DMS153 treated with DMSO at 0.1 percent for 48 hours (cell line): Measurements from ENCODE around the gene TTF1.

Experiments
- DNase-seq: peaks from one replicate; lab custom pipeline; 2025; ENCODE audit not compliant: unreplicated experiment; lab: John Stamatoyannopoulos, UW

The TTF1 gene, protein sequence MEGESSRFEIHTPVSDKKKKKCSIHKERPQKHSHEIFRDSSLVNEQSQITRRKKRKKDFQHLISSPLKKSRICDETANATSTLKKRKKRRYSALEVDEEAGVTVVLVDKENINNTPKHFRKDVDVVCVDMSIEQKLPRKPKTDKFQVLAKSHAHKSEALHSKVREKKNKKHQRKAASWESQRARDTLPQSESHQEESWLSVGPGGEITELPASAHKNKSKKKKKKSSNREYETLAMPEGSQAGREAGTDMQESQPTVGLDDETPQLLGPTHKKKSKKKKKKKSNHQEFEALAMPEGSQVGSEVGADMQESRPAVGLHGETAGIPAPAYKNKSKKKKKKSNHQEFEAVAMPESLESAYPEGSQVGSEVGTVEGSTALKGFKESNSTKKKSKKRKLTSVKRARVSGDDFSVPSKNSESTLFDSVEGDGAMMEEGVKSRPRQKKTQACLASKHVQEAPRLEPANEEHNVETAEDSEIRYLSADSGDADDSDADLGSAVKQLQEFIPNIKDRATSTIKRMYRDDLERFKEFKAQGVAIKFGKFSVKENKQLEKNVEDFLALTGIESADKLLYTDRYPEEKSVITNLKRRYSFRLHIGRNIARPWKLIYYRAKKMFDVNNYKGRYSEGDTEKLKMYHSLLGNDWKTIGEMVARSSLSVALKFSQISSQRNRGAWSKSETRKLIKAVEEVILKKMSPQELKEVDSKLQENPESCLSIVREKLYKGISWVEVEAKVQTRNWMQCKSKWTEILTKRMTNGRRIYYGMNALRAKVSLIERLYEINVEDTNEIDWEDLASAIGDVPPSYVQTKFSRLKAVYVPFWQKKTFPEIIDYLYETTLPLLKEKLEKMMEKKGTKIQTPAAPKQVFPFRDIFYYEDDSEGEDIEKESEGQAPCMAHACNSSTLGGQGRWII

DNA sequence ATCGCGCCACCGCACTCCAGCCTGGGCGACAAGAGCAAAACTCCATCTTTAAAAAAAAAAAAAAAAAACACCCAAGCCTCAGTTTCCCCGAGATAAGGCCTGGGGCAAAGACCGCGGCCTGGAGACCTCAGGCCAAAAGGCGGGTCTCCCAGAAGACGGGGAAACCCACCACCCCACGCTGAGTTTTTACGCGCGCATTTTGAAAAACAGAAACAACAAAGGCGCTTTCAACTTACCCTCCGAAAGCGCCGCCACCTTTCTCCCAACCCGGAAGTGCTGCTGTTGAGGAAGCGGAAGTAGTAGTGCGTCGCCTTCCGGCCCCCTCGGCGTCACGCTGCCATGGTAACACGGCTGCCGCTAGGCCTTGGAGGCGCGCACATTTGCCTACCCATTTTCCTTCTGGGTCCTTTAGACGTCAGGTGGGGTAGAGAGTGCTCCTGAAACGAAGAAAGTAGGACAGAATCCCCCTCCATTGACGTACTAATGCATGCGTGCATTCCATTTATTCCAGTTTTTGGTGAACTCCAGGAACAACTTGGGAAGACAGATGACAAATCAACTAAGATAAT, at the start of gene TTF1:
TSS of gene TTF1 (minus strand) at position 287 of the 569 bp plus-strand sequence. CDS start 4,019 bp downstream, outside the sequence.
- DNase-seq: peak; percentile 74

- DNase-seq: no peak
Measured at GRCh38 chr9:132456241-132456640, 49.6 kb upstream of the TTF1 start.

GRCh38 chr9:132451276-132451675, 44.6 kb upstream of the TTF1 start:
- DNase-seq: no peak

- no peak for DNase-seq
Measured at GRCh38 chr9:132447902-132448301, 41.3 kb upstream of the TTF1 start.

GRCh38 chr9:132447346-132447745, 40.7 kb upstream of the TTF1 start:
- DNase-seq: no peak

DNA sequence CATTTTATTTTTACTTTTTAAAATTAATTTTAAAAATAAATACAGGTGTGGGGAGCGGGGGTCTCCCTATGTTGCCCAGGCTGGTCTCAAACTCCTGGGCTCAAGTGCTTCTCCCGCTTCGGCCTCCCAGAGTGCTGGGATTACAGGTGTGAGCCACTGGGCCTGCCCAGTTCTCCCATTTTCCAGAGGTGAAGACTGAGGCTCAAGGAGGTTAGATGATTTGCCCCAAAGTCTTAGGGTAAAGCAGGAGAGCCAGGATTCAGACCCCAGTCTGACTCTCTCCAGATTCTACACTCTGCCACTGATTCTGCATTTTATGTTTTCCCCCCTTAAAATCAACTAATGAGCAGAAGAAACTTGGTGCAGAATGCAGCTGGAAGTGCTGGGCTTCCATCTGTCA, 40.2 kb upstream of the TTF1 start:
- DNase-seq: no peak

GRCh38 chr9:132443951-132444607, 37.4 kb upstream of the TTF1 start:
- DNase-seq: peak; percentile 52

GRCh38 chr9:132441404-132441803, 34.8 kb upstream of the TTF1 start:
- DNase-seq: no peak

GRCh38 chr9:132440735-132441134, 34.1 kb upstream of the TTF1 start:
- no peak for DNase-seq

GRCh38 chr9:132439153-132439552, 32.5 kb upstream of the TTF1 start:
- DNase-seq: no peak

DNA sequence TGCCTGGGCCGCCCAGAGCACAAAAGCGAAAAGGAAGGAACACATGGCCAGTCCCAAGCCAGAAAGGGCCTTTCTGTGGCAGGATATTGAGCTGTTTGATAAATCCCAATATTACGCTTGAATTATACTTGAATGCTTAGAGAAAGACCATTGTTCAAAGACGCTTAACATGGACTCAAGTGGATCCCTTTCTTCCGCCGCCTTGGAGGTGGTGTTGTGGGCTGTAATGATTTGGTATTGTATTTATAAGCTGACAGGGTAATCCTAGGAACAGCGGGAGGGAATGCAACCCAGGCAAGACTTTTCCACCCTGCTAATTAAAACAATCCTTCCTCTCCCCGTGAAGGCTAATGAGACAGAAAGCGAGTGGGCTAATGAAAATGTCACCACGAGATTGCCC, 28.2 kb upstream of the TTF1 start:
- DNase-seq: no peak

DNA sequence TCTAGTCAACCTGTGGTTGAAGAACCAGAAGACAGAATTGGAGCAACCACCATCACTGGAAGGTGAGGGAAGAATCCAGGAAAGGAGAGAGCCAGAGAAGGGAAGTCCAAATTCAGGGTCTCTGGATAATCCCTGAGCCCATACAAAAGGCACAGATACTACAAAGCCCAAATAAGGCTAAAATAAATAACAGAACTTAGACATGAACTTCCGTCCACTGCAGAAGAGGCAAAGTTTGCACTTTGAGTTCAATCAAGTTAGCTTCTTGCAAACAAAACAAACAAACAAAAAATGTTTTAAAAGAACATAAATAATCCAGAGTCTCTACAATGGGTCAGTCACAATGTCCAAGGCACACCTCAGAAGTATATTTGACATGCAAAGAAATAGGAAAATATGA, 24.4 kb upstream of the TTF1 start:
- DNase-seq: no peak

- DNase-seq: no peak
Measured at GRCh38 chr9:132426639-132427414, 20.2 kb upstream of the TTF1 start.

GRCh38 chr9:132425675-132426062, 19.0 kb upstream of the TTF1 start:
- no peak for DNase-seq

DNA sequence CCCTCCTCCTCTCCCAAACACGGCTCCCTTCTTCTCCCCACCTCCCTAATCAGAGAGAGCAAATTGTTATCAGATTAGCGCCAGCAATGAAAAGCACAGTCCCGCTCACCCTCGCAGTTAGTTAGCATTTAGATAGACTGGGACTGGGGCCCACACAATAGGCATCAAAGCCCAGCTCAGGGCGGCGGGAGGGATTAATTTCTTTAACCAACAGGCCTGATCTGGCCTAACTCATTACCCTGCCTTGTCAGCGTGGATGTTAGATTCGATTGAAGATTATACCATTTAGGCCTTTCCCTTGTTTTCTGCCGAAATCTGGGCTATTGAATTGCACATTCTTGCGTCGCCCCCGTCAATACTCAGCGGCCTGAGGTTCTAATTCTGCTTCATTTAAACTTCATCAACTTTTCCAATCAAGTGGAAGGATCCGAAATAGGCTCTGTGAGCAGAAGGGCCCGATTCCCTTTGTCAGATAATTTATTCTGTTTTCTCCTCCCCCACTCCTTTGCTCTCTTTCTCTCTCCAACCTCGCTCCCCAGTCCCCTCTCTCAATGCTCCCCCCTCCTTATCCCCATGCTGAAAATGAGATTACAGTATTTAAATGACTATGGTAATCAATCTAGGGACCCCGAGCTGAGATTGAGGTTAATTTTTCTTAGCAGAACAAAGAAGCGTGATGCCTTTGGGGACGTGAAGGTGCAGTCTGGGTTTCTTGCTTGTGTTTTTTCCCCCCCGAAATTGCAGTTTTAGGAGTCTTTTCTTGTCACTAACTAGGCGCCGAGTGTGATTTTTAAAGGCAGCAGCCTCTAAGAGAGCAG, 18.4 kb upstream of the TTF1 start:
- no peak for DNase-seq

DNA sequence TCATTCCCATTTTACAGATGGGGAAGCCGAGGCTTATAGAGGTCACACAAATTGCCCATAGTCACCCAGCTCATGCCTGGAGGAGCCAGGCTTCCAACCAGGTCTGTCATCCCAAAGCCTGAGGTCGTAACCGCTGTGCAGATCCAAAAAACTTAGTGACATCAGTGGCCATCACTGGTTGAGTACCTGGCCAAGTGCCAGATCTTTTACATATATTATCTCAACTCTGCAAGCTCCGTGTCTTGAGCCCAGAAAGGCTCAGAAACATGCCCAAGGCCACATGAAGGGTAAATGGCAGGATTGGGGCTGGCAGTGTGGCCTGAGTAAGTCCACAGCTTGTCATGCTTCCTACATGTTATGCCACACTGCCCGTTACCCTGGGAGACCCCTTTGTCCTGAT, 16.9 kb upstream of the TTF1 start:
- no peak for DNase-seq

DNA sequence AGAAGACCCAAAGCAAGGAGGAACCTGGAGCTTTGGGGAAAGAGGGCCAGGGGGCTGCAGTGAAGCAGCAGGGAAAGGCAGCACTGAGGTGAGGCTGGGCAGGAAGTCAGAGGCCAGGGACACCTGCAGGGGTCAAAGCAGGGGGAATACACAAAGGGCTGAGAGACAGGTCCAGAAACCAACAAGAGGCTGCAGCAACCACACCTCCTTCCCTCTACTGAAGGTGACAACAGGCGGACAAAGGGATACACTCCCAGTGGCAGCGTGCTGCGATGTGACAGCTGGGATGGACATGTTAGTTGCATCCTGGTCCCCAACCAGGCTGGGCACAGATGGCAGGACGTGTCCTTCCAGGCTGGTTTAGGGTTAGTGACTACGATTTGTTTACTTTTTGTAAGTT, 15.9 kb upstream of the TTF1 start:
- DNase-seq: no peak

- DNase-seq: no peak
Measured at GRCh38 chr9:132418726-132419363, 12.2 kb upstream of the TTF1 start.

GRCh38 chr9:132415181-132415580, 8.5 kb upstream of the TTF1 start:
- DNase-seq: no peak
